ENCODE data around the gene KANK3. TPM values are rescaled to one million over a fixed set of nuclear protein-coding genes. Genes with fewer than 3 reads are reported as not detected.
"Not testable (repeated sequence)": the region's sequence is repeated elsewhere in the genome, so short reads cannot be mapped to it uniquely, and the experiment has no call there.

KANK3 gene
- total RNA-seq, 2 donors from 2014 or later: 1.4 to 6.3 TPM

DNA sequence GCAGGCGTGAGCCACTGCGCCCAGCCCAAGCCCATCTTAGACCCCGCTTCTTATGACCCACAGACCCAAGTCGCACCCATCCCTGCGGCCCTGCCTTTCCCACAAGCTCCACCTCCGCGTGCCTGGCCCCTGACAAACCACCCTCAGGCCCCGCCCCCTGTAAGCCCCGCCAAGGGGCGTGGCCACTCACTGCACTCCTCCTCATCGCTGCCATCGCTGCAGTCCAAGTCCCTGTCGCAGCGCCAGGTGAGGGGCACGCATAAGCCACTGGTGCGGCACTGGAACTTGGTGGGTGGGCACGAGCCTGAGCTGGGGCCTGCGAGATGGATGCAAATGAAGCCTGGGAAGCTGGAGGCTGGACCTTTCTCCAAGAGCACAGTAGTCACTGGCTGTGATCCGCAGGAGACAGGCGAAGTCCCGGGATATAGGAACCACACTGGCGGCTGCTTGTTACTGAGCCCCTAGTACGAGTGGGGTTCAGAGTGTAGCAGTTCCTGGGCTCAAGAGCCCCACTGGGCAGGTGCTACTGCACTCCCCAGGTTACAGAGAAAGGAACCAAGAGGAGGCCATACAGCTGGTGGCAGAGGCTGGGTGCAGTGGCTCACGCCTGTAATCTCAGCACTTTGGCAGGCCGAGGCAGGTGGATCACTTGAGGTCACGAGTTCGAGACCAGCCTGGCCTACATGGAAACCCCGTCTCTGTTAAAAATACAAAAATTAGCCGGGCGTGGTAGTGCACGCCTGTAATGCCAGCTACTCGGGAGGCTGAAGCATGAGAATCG, 38.0 kb downstream of the KANK3 start:
- Mint-ChIP-seq H3K36me3 (ENCODE audit: low read depth) (peaks cover 75% of the 10 kb centered on the region), H3K4me3 (no peak overlapping the region), H3K4me1 (peaks cover 6% of the 10 kb centered on the region), H3K9me3 (no peaks in the 10 kb centered on the region), H3K27ac (no peak overlapping the region), H3K27me3 (no peaks in the 10 kb centered on the region)
- no peak for ATAC-seq (replicated peaks)

DNA sequence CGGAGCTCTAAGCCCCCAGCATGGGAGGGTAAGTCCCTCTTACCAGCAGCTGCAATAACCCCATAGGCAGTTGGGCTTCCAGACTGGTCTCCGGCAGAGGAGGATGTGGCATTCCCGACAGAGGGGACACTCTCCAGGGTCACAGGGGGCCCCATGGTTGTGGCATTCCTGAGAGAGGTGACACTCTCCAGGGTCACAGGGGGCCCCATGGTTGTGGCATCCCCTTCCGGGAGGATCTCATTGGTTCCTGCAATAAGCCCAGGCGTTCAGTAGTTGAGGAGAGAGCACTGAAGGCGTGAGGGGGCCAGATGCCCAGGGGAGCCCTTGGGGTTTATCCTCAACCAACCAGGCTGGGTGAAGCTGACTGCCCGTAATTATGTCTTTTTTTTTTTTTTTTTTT, 40.3 kb downstream of the KANK3 start:
- H3K9me3 Mint-ChIP-seq: no peaks in the 10 kb centered on the region
- H3K4me3 Mint-ChIP-seq: no peak overlapping the region
- H3K36me3 Mint-ChIP-seq (ENCODE audit: low read depth): peaks cover 54% of the 10 kb centered on the region
- ATAC-seq (replicated peaks): no peak
- H3K4me1 Mint-ChIP-seq: no peaks in the 10 kb centered on the region
- H3K27ac Mint-ChIP-seq: no peak overlapping the region
- no peaks in the 10 kb centered on the region for H3K27me3 Mint-ChIP-seq

DNA sequence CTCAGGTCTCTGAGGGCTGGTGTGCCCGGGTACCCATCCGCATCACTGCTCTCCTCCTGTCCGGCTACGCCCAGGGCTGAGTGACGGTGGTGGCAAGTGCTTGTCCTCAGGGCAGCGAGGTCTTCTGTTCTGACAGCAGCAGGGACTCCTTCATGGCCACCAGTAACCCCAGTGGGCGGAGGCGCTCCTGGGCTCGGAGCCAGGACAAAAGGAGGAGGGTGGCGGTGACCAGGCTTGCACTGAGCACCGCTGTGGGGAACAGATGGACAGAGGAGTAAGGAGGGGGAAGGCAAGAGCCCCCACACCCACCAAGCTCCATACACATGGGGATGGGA, 40.7 kb downstream of the KANK3 start:
- Mint-ChIP-seq H3K36me3 (ENCODE audit: low read depth) (peaks cover 50% of the 10 kb centered on the region), H3K27me3 (no peaks in the 10 kb centered on the region), H3K4me3 (no peak overlapping the region), H3K4me1 (no peaks in the 10 kb centered on the region), H3K27ac (no peak overlapping the region), H3K9me3 (no peaks in the 10 kb centered on the region)
- no peak for ATAC-seq (replicated peaks)

DNA sequence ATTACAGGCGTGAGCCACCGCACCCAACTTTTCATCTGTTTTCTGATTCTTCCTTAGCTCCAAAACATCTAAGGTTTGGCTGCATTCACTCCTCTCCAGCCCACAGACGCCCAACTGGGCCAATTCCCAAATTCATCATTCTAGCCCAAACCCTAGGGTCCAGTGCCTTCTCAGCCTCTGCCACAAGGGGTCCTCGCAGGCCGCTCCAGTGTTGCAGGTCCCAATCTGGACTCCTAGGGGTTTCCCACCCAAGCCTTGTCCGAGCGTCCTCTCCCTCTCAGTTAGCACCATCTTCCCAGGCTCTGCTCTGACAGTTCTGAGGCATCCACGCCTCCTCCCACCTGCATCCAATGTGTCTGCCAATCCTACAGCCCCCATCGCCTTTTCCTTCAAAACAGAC, 51.7 kb downstream of the KANK3 start:
- not testable (repeated sequence) for H3K27ac Mint-ChIP-seq; H3K9me3 Mint-ChIP-seq; H3K36me3 Mint-ChIP-seq (ENCODE audit: low read depth); H3K4me1 Mint-ChIP-seq; H3K27me3 Mint-ChIP-seq; H3K4me3 Mint-ChIP-seq
- peak; percentile 60 for ATAC-seq (replicated peaks)

DNA sequence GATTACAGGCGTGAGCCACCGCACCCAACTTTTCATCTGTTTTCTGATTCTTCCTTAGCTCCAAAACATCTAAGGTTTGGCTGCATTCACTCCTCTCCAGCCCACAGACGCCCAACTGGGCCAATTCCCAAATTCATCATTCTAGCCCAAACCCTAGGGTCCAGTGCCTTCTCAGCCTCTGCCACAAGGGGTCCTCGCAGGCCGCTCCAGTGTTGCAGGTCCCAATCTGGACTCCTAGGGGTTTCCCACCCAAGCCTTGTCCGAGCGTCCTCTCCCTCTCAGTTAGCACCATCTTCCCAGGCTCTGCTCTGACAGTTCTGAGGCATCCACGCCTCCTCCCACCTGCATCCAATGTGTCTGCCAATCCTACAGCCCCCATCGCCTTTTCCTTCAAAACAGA, 66.6 kb downstream of the KANK3 start:
- not testable (repeated sequence) for H3K27me3 Mint-ChIP-seq; H3K27ac Mint-ChIP-seq; H3K36me3 Mint-ChIP-seq (ENCODE audit: low read depth); H3K4me1 Mint-ChIP-seq; H3K4me3 Mint-ChIP-seq; H3K9me3 Mint-ChIP-seq
- ATAC-seq (replicated peaks): peak; percentile 62

Other genes with a start within 250 kb of the KANK3 start
- gene FBN3, start 193.7 kb downstream of the KANK3 start, total RNA-seq: under 1 TPM in 1 of 2 donors, not detected in 1; 0.05 TPM
- 10 to 100 TPM; 14.7 to 33.0 TPM for gene CERS4, start 133.9 kb downstream of the KANK3 start, total RNA-seq
- gene CD320, start 34.9 kb downstream of the KANK3 start, total RNA-seq: 10 to 100 TPM; 49.0 to 87.8 TPM
- gene NDUFA7, start 21.9 kb downstream of the KANK3 start, total RNA-seq: 10 to 100 TPM; 42.6 to 51.3 TPM
- 1,000 to 10,000 TPM; 2,364 to 2,621 TPM for gene RPS28, start 21.8 kb downstream of the KANK3 start, total RNA-seq
- 100 to 1,000 TPM in 1 of 2 donors, 1 to 10 TPM in 1; 4.8 to 120 TPM for gene ANGPTL4, start 20.9 kb upstream of the KANK3 start, total RNA-seq
- 10 to 100 TPM; 79.0 to 81.1 TPM for gene RAB11B, start 47.1 kb upstream of the KANK3 start, total RNA-seq
- 10 to 100 TPM; 10.6 to 15.5 TPM for gene MARCHF2, start 70.0 kb upstream of the KANK3 start, total RNA-seq
- gene HNRNPM, start 101.7 kb upstream of the KANK3 start, total RNA-seq: 100 to 1,000 TPM; 155 to 289 TPM
- 1 to 10 TPM; 1.1 to 2.9 TPM for gene PRAM1, start 159.4 kb upstream of the KANK3 start, total RNA-seq
- gene ZNF414, start 170.9 kb upstream of the KANK3 start, total RNA-seq: 10 to 100 TPM; 18.4 to 19.1 TPM
- 100 to 1,000 TPM in 1 of 2 donors, 10 to 100 TPM in 1; 68.7 to 134 TPM for gene MYO1F, start 234.2 kb upstream of the KANK3 start, total RNA-seq